ENCODE measurements around the gene ANKRD62.

The ANKRD62 gene

DNA sequence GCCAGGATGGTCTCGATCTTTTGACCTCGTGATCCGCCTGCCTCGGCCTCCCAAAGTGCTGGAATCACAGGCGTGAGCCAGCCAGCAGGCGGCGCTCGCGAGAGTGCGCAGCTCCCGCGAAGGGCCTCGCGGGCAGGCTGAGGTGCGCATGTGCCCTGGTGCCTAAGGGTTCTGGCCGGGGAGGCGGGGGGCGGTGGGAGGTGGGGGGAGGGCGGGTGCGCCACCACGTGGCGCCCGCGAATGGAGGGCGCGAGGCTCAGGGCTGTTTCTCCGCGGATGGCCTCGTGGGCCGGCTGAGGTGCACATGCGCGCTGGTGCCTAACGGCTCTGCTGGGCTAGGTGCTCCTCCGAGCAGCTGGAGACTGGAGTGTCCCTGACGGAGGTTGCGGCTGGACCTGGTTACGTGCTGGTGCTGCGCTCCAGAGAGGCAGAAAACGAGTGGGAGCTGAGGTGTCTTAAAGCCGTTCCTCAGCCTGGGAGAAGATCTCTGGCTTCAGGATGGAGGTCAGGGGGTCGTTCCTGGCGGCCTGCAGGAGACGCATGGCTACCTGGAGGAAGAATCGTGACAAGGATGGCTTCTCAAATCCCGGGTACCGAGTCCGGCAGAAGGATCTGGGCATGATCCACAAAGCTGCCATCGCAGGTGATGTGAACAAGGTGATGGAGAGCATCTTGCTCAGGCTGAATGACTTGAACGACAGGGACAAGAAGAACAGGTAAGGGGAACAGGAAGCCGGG is at the start of gene ANKRD62:
Gene ANKRD62 (plus strand): TSS at position 324 of the 738 bp plus-strand sequence. CDS start 175 bp downstream, at position 499.
- no peak for DNase-seq (ENCODE audit: low read depth)

DNA sequence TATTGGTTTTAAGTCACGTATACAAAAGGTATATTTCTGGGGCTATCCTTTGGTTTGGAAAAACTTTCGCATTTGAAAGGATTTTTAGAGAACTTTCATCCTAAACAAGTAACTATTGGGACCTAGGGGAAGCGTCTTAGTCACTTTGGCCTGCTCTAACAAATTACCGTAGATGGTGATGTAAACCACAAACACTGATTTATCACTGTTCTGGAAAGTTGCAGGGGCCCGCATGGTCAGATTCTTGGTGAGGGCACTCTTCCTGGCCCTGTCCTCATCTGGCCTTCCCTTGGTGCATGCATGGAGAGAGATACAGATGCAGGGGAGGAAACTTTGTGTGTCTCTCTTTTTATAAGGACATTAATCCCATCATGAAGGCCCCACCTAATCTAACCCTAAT is 49.1 kb upstream of the ANKRD62 start:
- DNase-seq (ENCODE audit: low read depth) = no peak

DNA sequence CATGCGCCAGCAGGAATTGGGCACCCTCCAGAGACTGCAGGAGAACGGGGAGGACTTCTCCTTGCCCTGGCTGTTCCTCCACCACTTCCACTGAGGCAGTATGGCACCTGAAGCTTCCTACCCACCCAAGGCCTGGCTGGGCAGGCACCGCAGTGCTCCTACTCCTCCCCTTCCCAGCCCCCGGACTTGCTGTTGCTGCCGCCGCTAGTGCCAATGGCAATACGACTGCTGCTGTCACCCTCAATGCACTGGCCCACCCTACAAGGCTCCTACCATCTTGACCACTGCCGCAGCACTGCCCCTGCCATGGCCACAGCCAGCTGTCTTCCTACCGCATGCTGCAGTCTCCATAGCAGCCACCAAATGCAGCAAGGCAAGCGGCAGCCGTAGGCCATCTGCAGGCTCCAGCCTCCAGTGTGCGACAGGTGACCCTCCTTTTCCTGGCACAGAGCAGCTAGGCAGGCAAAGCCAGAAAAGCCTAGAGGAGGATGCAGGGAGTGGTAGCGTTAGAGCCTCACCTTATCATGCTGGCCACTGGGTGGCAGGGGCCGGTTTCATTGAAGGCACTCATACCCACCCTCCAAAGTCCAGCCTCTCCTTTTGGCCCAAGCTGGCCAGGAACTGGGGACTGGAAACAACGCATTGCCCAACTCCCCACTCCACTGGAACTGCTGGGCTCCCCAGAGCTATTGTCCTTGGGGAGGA is 47.4 kb upstream of the ANKRD62 start:
- DNase-seq (ENCODE audit: low read depth) = no peak

GRCh38 chr18:12046751-12047335 is 46.8 kb upstream of the ANKRD62 start:
- DNase-seq (ENCODE audit: low read depth) = peak; percentile 14

GRCh38 chr18:12048010-12048826 is 45.4 kb upstream of the ANKRD62 start:
- DNase-seq (ENCODE audit: low read depth) = peak; percentile 47

DNA sequence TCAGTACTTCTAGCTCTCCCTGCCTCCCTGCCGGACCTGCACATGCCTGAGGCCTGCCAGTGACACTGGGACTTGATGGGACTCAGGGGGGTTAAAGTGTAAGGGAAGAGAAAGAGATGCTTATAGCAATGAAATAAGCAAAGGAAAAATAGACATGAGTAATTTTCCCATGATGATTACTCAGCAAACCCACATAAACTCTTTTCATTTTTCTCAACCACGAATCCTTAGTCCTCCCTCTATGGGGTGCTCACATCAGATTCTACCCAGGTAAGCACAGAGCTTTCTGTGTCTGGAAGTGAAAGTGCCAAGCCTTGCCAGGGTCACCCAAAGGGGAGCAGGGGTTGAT is 44.8 kb upstream of the ANKRD62 start:
- peak; percentile 55 for DNase-seq (ENCODE audit: low read depth)

DNA sequence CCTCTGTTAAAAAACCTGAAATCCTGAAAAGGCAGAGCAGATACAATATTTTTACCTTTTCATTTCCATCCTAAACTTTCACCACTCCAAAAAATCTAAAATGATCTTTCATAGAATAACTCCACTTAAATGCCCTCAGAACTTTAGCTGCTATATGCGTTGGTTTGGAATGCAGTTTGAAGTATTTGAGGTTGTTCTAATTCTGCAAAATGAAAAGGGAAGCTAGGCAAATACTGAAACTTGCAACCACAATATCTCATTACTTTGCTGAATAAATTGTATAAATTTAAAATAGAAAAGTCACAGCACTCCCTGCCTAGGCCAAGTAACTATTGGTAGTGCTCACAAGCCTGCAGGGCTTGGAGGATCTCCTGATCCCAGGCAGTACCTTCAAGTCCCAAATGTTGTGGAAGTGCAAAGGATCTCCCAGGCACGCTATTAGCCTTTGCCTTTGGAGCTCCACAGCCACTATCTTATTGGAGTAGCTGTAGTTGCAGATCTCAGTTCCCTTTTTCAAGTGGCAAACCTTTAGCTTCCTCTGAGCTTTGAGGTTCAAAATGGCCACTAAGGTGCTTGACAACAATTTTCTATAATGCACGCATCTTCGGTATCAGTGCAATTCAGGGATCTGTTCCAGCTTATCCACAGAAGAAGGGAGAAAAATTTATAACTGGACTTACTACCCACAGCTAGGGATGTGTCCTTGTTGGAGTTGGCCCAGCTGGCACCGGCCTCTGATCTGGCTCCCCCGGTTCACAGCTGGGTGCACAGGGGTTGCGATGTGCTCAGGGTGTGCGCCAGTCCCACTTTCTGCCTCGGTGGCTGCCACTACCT is 43.4 kb upstream of the ANKRD62 start:
- no peak for DNase-seq (ENCODE audit: low read depth)

GRCh38 chr18:12052866-12053265 is 40.8 kb upstream of the ANKRD62 start:
- DNase-seq (ENCODE audit: low read depth) = no peak

GRCh38 chr18:12053289-12053688 is 40.4 kb upstream of the ANKRD62 start:
- DNase-seq (ENCODE audit: low read depth) = no peak

- DNase-seq (ENCODE audit: low read depth) = no peak
These were observed 37.4 kb upstream of the ANKRD62 start for GRCh38 chr18:12056034-12056883.

DNA sequence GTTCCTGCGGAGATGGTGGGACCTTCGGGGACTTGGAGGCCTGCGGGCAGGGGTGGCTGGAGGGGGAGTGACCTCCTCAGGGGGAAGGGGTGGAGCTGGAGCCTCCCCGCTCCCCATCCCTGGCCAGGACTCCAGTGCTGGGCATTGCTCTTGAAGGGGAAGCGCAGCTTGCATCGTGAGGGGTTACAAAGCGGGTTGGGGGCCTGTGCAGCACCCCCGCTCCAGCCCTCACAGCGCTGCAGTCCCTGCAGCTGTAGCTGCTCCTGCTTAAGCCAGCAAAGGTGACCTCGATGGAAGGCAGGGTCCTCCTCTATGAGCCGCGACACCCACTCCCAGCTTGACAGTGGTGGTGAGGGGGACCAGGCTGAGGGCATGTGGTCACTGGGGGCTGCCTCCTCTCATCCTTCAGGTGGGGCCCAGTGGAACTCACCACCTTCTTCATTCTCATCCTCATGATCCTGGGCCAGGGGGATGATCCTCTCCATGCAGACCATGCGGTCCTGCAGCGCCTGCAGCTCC is 36.7 kb upstream of the ANKRD62 start:
- DNase-seq (ENCODE audit: low read depth) = no peak

DNA sequence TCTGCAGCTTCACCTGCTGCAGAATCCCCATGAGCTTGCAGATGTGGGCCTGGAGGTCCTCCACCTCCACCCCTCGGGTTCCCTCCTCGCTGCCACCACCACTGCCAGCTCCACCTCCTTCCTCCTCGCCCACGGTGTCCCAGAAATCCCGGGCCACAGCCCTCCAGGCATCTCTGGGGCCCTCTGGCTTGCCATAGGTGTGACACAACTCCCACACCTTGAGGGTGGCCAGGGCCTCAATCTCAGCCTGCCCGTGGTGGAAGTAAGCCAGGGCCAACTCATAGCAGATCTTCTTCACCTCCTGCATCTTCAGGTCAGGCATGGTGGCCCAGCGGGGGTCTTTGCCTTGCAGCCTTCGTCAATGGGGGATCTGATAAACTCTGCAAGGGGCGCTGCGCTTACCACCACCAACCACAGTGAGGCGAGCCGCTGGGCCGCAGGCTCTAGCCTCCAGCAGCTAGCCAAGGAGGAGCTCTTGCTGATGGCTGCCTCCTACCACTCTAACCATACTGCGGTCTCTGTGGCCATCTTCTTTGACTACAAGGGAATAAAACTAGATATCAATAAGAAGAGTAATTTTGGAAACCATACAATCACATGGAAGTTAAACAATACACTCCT is 36.1 kb upstream of the ANKRD62 start:
- no peak for DNase-seq (ENCODE audit: low read depth)

DNA sequence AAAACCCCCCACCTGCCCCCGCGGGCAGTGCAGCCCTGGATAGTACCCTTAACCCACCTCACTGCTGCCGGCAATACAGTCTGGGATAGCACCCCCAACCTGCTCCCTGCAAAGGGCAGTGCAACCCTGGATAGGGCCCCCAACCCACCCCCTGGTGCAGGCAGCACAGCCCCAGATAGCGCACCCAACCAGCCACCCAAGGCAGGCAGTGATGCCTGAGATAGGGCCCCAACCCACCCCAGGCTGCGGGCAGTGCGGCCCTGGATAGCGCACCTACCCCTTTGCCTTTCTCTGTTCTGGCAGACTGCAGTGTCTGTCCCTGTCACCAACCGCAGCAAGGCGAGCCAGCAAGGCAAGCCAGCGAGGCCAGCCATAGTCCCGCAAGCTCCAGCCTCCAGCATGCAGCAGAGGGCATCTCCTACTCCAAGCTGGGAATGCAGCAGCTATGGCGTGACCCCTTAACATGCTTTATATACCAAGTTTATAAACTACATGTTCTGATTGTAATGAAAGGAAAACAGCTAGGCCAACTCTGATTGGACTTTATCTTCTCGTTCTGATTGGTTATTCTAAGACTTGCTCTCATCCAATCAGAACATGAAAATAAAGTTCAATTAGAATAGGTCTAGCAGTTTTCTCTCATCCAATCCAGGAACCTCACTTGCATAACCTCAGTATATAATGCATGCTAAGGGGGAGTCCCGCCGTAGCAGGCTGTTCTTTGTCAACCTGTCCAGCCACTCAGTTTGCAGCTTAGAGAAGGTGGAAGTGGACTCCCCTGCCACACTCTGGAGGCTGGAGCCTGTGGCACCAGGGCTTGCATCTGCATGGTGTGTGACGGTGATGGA is 34.1 kb upstream of the ANKRD62 start:
- DNase-seq (ENCODE audit: low read depth) = no peak

DNA sequence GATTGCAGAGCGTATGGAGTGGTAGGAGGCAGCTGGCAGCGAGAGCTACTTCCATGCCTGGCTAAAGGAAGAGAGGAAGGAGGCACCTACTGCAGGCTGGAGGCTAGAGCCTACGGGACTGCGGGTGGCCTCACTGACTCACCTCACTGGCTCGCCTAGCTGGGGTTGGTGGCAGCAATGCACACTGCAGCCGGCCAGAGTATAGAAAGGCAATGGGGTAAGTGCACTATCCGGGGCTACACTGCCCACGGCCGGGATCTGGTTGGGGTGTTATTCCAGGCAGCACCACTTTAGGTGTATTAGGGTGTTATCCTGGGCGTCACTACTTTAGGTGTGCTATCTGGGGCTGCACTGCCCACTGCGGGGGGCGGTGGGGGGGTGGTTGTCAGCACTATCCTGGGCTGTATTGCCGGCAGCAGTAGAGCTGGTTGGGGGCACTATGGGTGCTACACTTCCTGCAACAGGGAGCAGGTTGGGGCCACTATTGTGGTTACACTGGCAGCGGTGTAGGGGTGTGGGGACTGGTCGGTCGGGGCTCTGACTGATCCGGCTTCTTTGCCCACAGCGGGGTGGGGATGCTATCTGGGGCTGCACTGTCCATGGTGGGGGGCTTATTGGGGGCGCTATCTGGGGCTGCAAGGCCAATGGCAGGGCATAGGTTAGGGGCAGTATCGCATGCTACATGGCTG is 33.3 kb upstream of the ANKRD62 start:
- DNase-seq (ENCODE audit: low read depth) = peak; percentile 28

DNA sequence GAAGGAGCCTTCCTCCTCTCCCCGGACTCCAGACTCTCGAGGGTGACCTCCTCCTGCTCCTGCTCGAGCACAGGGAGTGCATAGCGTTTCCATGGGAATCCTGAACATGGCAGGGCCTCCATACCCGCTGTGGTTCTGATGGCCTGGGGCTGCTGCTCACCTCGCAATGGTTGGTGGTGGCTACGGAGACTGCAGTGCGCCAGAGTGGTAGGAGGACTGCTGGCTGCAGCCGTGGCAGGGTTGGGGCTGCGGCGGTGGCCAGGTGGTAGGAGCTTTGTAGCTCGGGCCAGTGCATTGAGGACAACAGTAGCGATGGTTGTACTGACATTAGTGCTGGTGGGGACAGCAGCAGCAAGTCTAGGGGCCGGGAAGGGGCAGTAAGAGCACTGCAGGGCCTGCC is 32.0 kb upstream of the ANKRD62 start:
- no peak for DNase-seq (ENCODE audit: low read depth)

DNA sequence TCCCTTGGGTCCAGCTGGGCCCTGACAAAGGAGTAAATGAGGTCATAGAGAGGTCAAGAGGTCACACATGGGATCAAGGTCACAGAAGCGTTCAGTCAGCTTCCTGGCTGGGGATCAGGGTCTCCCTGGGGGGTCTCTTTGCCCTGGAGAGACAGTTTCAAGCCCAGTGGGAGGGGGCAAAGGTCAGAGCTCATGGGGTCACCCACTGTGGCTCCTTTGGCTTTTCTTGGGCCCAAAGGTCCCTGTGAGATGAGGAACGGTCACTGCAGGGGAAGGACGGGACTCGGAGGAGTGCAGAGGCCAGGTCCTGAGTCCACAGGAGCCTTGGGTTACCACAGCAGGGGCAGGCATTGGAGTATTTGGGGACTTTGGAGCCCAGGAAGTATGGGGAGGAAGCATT is 30.7 kb upstream of the ANKRD62 start:
- DNase-seq (ENCODE audit: low read depth) = no peak

GRCh38 chr18:12064086-12064763 is 29.4 kb upstream of the ANKRD62 start:
- DNase-seq (ENCODE audit: low read depth) = no peak

DNA sequence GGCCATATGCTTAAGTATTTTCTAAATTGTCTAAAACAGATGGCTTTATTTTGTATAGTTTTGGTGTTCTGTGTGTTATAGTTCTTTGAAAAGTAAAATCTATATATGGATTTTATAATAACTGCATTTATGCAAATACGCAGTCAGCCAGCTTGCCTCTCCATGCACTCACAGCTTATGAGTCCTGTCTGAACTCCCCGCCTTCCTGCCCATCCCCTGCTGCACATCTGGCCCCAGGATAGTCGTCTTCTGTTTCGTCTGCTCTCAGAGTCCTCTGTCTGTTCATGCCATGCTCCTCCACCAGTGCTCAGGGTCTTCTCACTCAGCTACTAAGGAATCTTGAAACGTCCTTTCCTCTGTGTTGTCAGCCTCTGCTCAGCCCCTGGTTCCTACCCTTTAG is 28.2 kb upstream of the ANKRD62 start:
- no peak for DNase-seq (ENCODE audit: low read depth)

Measured in ELR (cell line).